Measurements from ENCODE around the gene LRRC70. TPM values are rescaled to one million over a fixed set of nuclear protein-coding genes. Genes with fewer than 3 reads are reported as not detected.
"Not testable (repeated sequence)": the region's sequence is repeated elsewhere in the genome, so short reads cannot be mapped to it uniquely, and the experiment has no call there.

The LRRC70 gene
- total and polyA plus RNA-seq, 2 experiments from 2014 or later, result 0.15 to 1.7 TPM

DNA sequence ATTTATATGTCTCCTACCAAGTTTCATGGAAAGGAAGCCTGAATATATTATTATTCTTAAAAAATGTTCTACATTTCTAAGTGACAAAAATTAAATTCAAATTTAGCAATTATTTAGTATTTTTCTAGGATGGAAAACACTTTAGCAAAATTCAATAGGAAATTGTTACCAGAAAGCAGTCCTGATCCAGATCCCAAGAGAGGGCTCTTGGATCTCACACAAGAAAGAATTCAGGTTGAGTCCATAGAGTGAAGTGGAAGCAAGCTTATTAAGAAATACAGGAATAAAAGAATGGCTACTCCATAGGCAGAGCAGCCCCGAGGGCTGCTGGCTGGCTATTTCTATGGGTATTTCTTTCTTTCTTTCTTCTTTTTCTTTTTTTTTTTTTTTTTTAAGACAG is 44.7 kb downstream of the LRRC70 start:
- Histone ChIP-seq H3K4me1 (ENCODE audit: insufficient read depth) (peaks cover 37% of the 10 kb centered on the region), H3K4me2 (no peak overlapping the region), H3K79me2 (replicated peaks; ENCODE audit: insufficient read depth) (no peaks in the 10 kb centered on the region), H3K36me3 (ENCODE audit: insufficient read depth) (no peaks in the 10 kb centered on the region), H4K20me1 (replicated peaks; ENCODE audit: insufficient read depth) (no peaks in the 10 kb centered on the region), H2AFZ (no peak overlapping the region), H3K27ac (ENCODE audit: low read depth) (no peak overlapping the region), H3F3A (replicated peaks; ENCODE audit: low read depth) (peaks cover 14% of the 10 kb centered on the region), H3K27me3 (ENCODE audit: insufficient read depth) (no peaks in the 10 kb centered on the region), H3K4me3 (no peak overlapping the region), H3K9me2 (ENCODE audit: insufficient read depth) (no peaks in the 10 kb centered on the region; the same call in 1 of the 2 replicates)
- peaks cover 16% of the 10 kb centered on the region; the same call in 2 of the 3 replicates for H3K36me3 Mint-ChIP-seq (ENCODE audit: low read depth)
- H3K9me3 Mint-ChIP-seq, result peaks cover 2% of the 10 kb centered on the region; the same call in 2 of the 3 replicates
- H3K4me3 Mint-ChIP-seq, result no peak overlapping the region
- DNase-seq (ENCODE audit: low spot score), result no peak
- TF ChIP-seq STAT1 (IDR thresholded peaks at IDR 0.05; ENCODE audit: unreplicated experiment) (no peak), POLR2AphosphoS5 (IDR thresholded peaks at IDR 0.05; ENCODE audit: low read depth) (no peak), REST (IDR thresholded peaks at IDR 0.05; ENCODE audit: unreplicated experiment) (no peak), ETS1 (IDR thresholded peaks at IDR 0.05) (no peak), NANOG (IDR thresholded peaks at IDR 0.05; ENCODE audit: borderline replicate concordance) (no peak), EZH2 (IDR thresholded peaks at IDR 0.05; ENCODE audit: low read depth, unreplicated experiment) (no peak), ZNF331 (CRISPR knock-in tag; IDR thresholded peaks at IDR 0.05; ENCODE audit: low read depth) (no peak), EZH2phosphoT487 (IDR thresholded peaks at IDR 0.05; ENCODE audit: unreplicated experiment) (no peak), JUNB (IDR thresholded peaks at IDR 0.05; ENCODE audit: unreplicated experiment) (no peak), CREB1 (CRISPR knock-in tag; IDR thresholded peaks at IDR 0.05; ENCODE audit: low read depth) (no peak)
- TF ChIP-seq, protein P1, sequence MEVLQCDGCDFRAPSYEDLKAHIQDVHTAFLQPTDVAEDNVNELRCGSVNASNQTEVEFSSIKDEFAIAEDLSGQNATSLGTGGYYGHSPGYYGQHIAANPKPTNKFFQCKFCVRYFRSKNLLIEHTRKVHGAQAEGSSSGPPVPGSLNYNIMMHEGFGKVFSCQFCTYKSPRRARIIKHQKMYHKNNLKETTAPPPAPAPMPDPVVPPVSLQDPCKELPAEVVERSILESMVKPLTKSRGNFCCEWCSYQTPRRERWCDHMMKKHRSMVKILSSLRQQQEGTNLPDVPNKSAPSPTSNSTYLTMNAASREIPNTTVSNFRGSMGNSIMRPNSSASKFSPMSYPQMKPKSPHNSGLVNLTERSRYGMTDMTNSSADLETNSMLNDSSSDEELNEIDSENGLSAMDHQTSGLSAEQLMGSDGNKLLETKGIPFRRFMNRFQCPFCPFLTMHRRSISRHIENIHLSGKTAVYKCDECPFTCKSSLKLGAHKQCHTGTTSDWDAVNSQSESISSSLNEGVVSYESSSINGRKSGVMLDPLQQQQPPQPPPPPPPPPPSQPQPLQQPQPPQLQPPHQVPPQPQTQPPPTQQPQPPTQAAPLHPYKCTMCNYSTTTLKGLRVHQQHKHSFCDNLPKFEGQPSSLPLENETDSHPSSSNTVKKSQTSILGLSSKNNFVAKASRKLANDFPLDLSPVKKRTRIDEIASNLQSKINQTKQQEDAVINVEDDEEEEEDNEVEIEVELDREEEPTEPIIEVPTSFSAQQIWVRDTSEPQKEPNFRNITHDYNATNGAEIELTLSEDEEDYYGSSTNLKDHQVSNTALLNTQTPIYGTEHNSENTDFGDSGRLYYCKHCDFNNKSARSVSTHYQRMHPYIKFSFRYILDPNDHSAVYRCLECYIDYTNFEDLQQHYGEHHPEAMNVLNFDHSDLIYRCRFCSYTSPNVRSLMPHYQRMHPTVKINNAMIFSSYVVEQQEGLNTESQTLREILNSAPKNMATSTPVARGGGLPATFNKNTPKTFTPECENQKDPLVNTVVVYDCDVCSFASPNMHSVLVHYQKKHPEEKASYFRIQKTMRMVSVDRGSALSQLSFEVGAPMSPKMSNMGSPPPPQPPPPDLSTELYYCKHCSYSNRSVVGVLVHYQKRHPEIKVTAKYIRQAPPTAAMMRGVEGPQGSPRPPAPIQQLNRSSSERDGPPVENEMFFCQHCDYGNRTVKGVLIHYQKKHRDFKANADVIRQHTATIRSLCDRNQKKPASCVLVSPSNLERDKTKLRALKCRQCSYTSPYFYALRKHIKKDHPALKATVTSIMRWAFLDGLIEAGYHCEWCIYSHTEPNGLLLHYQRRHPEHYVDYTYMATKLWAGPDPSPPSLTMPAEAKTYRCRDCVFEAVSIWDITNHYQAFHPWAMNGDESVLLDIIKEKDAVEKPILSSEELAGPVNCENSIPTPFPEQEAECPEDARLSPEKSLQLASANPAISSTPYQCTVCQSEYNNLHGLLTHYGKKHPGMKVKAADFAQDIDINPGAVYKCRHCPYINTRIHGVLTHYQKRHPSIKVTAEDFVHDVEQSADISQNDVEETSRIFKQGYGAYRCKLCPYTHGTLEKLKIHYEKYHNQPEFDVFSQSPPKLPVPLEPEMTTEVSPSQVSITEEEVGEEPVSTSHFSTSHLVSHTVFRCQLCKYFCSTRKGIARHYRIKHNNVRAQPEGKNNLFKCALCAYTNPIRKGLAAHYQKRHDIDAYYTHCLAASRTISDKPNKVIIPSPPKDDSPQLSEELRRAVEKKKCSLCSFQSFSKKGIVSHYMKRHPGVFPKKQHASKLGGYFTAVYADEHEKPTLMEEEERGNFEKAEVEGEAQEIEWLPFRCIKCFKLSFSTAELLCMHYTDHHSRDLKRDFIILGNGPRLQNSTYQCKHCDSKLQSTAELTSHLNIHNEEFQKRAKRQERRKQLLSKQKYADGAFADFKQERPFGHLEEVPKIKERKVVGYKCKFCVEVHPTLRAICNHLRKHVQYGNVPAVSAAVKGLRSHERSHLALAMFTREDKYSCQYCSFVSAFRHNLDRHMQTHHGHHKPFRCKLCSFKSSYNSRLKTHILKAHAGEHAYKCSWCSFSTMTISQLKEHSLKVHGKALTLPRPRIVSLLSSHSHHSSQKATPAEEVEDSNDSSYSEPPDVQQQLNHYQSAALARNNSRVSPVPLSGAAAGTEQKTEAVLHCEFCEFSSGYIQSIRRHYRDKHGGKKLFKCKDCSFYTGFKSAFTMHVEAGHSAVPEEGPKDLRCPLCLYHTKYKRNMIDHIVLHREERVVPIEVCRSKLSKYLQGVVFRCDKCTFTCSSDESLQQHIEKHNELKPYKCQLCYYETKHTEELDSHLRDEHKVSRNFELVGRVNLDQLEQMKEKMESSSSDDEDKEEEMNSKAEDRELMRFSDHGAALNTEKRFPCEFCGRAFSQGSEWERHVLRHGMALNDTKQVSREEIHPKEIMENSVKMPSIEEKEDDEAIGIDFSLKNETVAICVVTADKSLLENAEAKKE (CRISPR knock-in tag; IDR thresholded peaks at IDR 0.05), result no peak
- no peak overlapping the region for H3K27ac Mint-ChIP-seq
- H3K4me1 Mint-ChIP-seq, result peaks cover 47% of the 10 kb centered on the region
- peaks cover 6% of the 10 kb centered on the region for H3K27me3 Mint-ChIP-seq (ENCODE audit: insufficient read depth, low read depth, poor library complexity)
- no peak for ATAC-seq

GRCh38 chr5:62624436-62624835 is 45.8 kb downstream of the LRRC70 start:
- not testable (repeated sequence) for H3K27ac ChIP-seq (ENCODE audit: low read depth); H3K27ac Mint-ChIP-seq; H3K9me3 Mint-ChIP-seq; H3K27me3 ChIP-seq (ENCODE audit: insufficient read depth); H3K4me3 Mint-ChIP-seq; H3K4me3 ChIP-seq; ATAC-seq; H3K79me2 ChIP-seq (replicated peaks; ENCODE audit: insufficient read depth); H3K4me2 ChIP-seq; DNase-seq (ENCODE audit: low spot score); H3K36me3 ChIP-seq (ENCODE audit: insufficient read depth); H4K20me1 ChIP-seq (replicated peaks; ENCODE audit: insufficient read depth); H2AFZ ChIP-seq; H3K9me2 ChIP-seq (ENCODE audit: insufficient read depth); H3K27me3 Mint-ChIP-seq (ENCODE audit: insufficient read depth, low read depth, poor library complexity)
- H3K4me1 Mint-ChIP-seq, result peaks cover 47% of the 10 kb centered on the region
- H3K36me3 Mint-ChIP-seq (ENCODE audit: low read depth), result peaks cover 19% of the 10 kb centered on the region; the same call in 2 of the 3 replicates
- peaks cover 37% of the 10 kb centered on the region for H3K4me1 ChIP-seq (ENCODE audit: insufficient read depth)
- peaks cover 14% of the 10 kb centered on the region for H3F3A ChIP-seq (replicated peaks; ENCODE audit: low read depth)

Data from GM23338 (cell line).